K562 (cell line): ENCODE results near the gene THEM4. TPM values are rescaled to one million over a fixed set of nuclear protein-coding genes. Genes with fewer than 3 reads are reported as not detected.

Source experiments
- ATAC-seq: fragments of 200-7000 bp; cut with Tn5 transposase; 3 replicates; pipeline ENCODE4 v1.9.1; 2020; ENCODE audit warnings: moderate library complexity
- BruUV-seq: library from RNA; stranded (reverse); fragments of 400-500 nt; replicated peaks from 2 replicates; lab custom pipeline; 2021; lab: Mats Ljungman, UMichigan
- CTCF ChIA-PET: fragments of 300-600 bp; formaldehyde crosslinking; extraction: SDS; loops from one replicate; lab custom pipeline; 2021; ENCODE audit warnings: low intra/inter-chr PET ratio; lab: Yijun Ruan, JAX
- POLR2A ChIA-PET: fragments of 300-600, 350-650 bp; sonication (Branson Sonifier 250); formaldehyde crosslinking; extraction: SDS; loops from one replicate; lab custom pipeline; 2021; ENCODE audit warnings: antibody characterized with exemption, inconsistent platforms; lab: Yijun Ruan, JAX
- DNase-seq, 4 experiments: peaks; one replicate each; pipeline versions ENCODE4 v3.0.0 to v3.0.0-alpha.2; 2011 to 2018; ENCODE audit warnings: low spot score in 3 of 4, mixed read lengths in 3 of 4; ENCODE audit errors: extremely low read depth in 1 of 4
- FAIRE-seq: peaks from 2 replicates; lab custom pipeline; 2011; peaks lifted over from hg19 to GRCh38; lab: Jason Lieb, UNC
- H2AFZ ChIP-seq: 2 replicates; pipeline ENCODE4 v1.6.0; 2011; ENCODE audit warnings: low read depth, low read length, control low read depth, inconsistent platforms
- H3K27ac ChIP-seq: fragments of 200-600 bp; 3 replicates; pipeline ENCODE4 v1.8.0; 2011; ENCODE audit warnings: low read depth, mild to moderate bottlenecking, control low read depth, inconsistent platforms, low read length, moderate library complexity, mixed read lengths; ENCODE audit errors: extremely low read depth
- H3K27me3 ChIP-seq, 2 experiments: fragments of 300-600 bp in 1 of 2; 2 replicates in 1 of 2; 3 replicates in 1 of 2; pipeline versions ENCODE4 v1.6.0 to v1.8.0; 2011; ENCODE audit warnings: inconsistent platforms in 2 of 2, low read length in 2 of 2, mild to moderate bottlenecking in 1 of 2, mixed read lengths in 1 of 2, moderate library complexity in 1 of 2; ENCODE audit not compliant: control insufficient read depth in 2 of 2, insufficient read depth in 2 of 2
- H3K36me3 ChIP-seq: fragments of 300-600 bp; 3 replicates; pipeline ENCODE4 v1.8.0; 2011; ENCODE audit warnings: mild to moderate bottlenecking, low read length, inconsistent platforms; ENCODE audit not compliant: control insufficient read depth, insufficient read depth
- H3K4me1 ChIP-seq, 2 experiments: fragments of 200-600 bp in 1 of 2; replicated peaks in 1 of 2; 2 replicates in 1 of 2; 3 replicates in 1 of 2; pipeline versions ENCODE4 v1.5.1 to v1.8.0; 2011; ENCODE audit warnings: inconsistent platforms in 2 of 2, low read length in 2 of 2, mild to moderate bottlenecking in 1 of 2, mixed read lengths in 1 of 2, moderate library complexity in 1 of 2; ENCODE audit not compliant: control insufficient read depth in 2 of 2, insufficient read depth in 2 of 2
- H3K4me2 ChIP-seq: 2 replicates; pipeline ENCODE4 v1.6.1; 2011; ENCODE audit warnings: low read length, control low read depth, inconsistent platforms, mixed read lengths; ENCODE audit not compliant: insufficient read depth
- H3K4me3 ChIP-seq: fragments of 200-600 bp; sonication (generic), shearing (Covaris generic); 2 replicates; pipeline ENCODE4 v1.5.1; 2016; ENCODE audit warnings: control low read depth, inconsistent platforms
- H3K79me2 ChIP-seq: fragments of 200-600 bp; 3 replicates; pipeline ENCODE4 v1.8.0; 2011; ENCODE audit warnings: low read length, inconsistent platforms; ENCODE audit not compliant: control insufficient read depth, insufficient read depth
- H3K9ac ChIP-seq, 2 experiments: 2 replicates each; pipeline versions ENCODE4 v1.6.0 to v1.6.1; 2011; ENCODE audit warnings: low read depth in 2 of 2, low read length in 2 of 2, control low read depth in 1 of 2, inconsistent platforms in 1 of 2, mild to moderate bottlenecking in 1 of 2, mixed read lengths in 1 of 2; ENCODE audit not compliant: insufficient read depth in 1 of 2
- H3K9me1 ChIP-seq: one replicate; pipeline ENCODE4 v1.6.0; 2011; ENCODE audit warnings: inconsistent platforms, mild to moderate bottlenecking, low read length, moderate library complexity; ENCODE audit not compliant: control insufficient read depth, insufficient read depth
- H3K9me3 ChIP-seq: replicated peaks from 2 replicates; pipeline ENCODE4 v1.5.1; 2011; ENCODE audit warnings: low read depth, low read length, inconsistent platforms; ENCODE audit not compliant: control insufficient read depth, insufficient read depth
- H4K20me1 ChIP-seq: replicated peaks from 2 replicates; pipeline ENCODE4 v1.6.1; 2011; ENCODE audit warnings: low read length, inconsistent platforms, mixed read lengths; ENCODE audit not compliant: control insufficient read depth, insufficient read depth
- ADNP ChIP-seq: fragments of 200-800 bp; sonication (Bioruptor generic); IDR thresholded peaks from 2 replicates; pipeline ENCODE4 v1.6.1; 2016; ENCODE audit warnings: missing genetic modification characterization, missing compliant biosample characterization
- CGGBP1 ChIP-seq: fragments of 250-450 bp; sonication (Bioruptor Pico); IDR thresholded peaks from 2 replicates; pipeline ENCODE4 v1.9.0; 2021; ENCODE audit warnings: mild to moderate bottlenecking
- CREB5 ChIP-seq: fragments of 250-450 bp; sonication (Bioruptor Pico); IDR thresholded peaks from 2 replicates; pipeline ENCODE4 v1.5.0; 2020; ENCODE audit warnings: mild to moderate bottlenecking
- E2F5 ChIP-seq: sonication (generic); formaldehyde crosslinking; IDR thresholded peaks from 2 replicates; pipeline ENCODE4 v1.8.0; 2022; ENCODE audit warnings: mild to moderate bottlenecking, missing genetic modification reagents
- ESRRB ChIP-seq: fragments of 250-450 bp; sonication (Bioruptor Pico); IDR thresholded peaks from 2 replicates; pipeline ENCODE4 v1.5.0; 2020; ENCODE audit warnings: mild to moderate bottlenecking, moderate library complexity, borderline replicate concordance
- FIP1L1 ChIP-seq: fragments of 200-400 bp; formaldehyde crosslinking; IDR thresholded peaks from 2 replicates; pipeline ENCODE4 v1.6.1; 2018; ENCODE audit warnings: mild to moderate bottlenecking, low read depth, low read length; ENCODE audit not compliant: poor library complexity, severe bottlenecking
- GATA2 ChIP-seq: sonication (generic); formaldehyde crosslinking; IDR thresholded peaks from 2 replicates; pipeline ENCODE4 v1.4.0; 2020; ENCODE audit warnings: mild to moderate bottlenecking, missing genetic modification reagents
- HES1 ChIP-seq: fragments of 450-650 bp; IDR thresholded peaks from 2 replicates; pipeline ENCODE4 v1.6.1; 2016; ENCODE audit warnings: low read depth, mild to moderate bottlenecking, moderate library complexity
- MCM2 ChIP-seq: fragments of 450-650 bp; IDR thresholded peaks from 2 replicates; pipeline ENCODE4 v1.6.1; 2017; ENCODE audit warnings: low read depth, mild to moderate bottlenecking
- MCM5 ChIP-seq: fragments of 450-650 bp; IDR thresholded peaks from 2 replicates; pipeline ENCODE4 v1.6.1; 2016; ENCODE audit warnings: low read depth
- MIER1 ChIP-seq: fragments of 450-650 bp; IDR thresholded peaks from 2 replicates; pipeline ENCODE4 v1.6.1; 2016; ENCODE audit warnings: antibody characterized with exemption, mild to moderate bottlenecking, low read depth
- MTA2 ChIP-seq: fragments of 450-650 bp; IDR thresholded peaks from 2 replicates; pipeline ENCODE4 v1.6.1; 2016; ENCODE audit warnings: low read depth
- NCOA1 ChIP-seq: fragments of 450-650 bp; IDR thresholded peaks from 2 replicates; pipeline ENCODE4 v1.6.1; 2016; ENCODE audit warnings: low read depth
- PHF20 ChIP-seq: fragments of 450-650 bp; IDR thresholded peaks from 2 replicates; pipeline ENCODE4 v1.6.1; 2018; ENCODE audit not compliant: partially characterized antibody
- RCOR1 ChIP-seq, 2 experiments: IDR thresholded peaks; 2 replicates each; pipeline ENCODE4 v1.6.1; 2012; ENCODE audit warnings: low read depth in 2 of 2, low read length in 2 of 2, borderline replicate concordance in 1 of 2, improper control_type of control experiment in 1 of 2
- SUPT5H ChIP-seq: fragments of 450-650 bp; IDR thresholded peaks from 2 replicates; pipeline ENCODE4 v1.6.1; 2016
- TAF1 ChIP-seq: IDR thresholded peaks from 2 replicates; pipeline ENCODE4 v1.6.1; 2011; ENCODE audit warnings: mild to moderate bottlenecking, low read length, moderate library complexity; ENCODE audit not compliant: insufficient read depth, control insufficient read depth, severe bottlenecking; ENCODE audit errors: extremely low read depth
- TEAD2 ChIP-seq: fragments of 450-650 bp; IDR thresholded peaks from 2 replicates; pipeline ENCODE4 v1.6.1; 2016; ENCODE audit warnings: missing genetic modification characterization, control low read depth, missing compliant biosample characterization
- WGBS: fragments of 100-300 bp; shearing (Covaris generic); methylation state at CpG from one replicate; pipeline ENCODE4 v1.1.6; 2016; ENCODE audit warnings: low coverage, mixed read lengths; ENCODE audit not compliant: insufficient coverage; ENCODE audit errors: missing lambda C conversion rate; 5-methylcytosine and 5-hydroxymethylcytosine counted together
- in situ Hi-C: fragments of 300-500 bp; cut with MboI; formaldehyde crosslinking; loops from 4 replicates; pipeline ENCODE4 v1.15.0; 2018; ENCODE audit warnings: inconsistent platforms, mixed read lengths
- intact Hi-C: fragments of 100-400 bp; cut with micrococcal nuclease; formaldehyde crosslinking; loops from 2 replicates; pipeline ENCODE4 v1.14.2; 2022
- polyA plus RNA-seq, 8 experiments: library from polyadenylated mRNA; depleted of rRNA in 4 of 8; stranded (reverse) in 5 of 8; unstranded in 3 of 8; fragments of >200 nt; fragmentation: Nextera tagmentation in 2 of 8; fragmentation: Illumina TruSeq in 1 of 8; extraction: Ambion mirVana in 2 of 8; extraction: Trizol in 1 of 8; gene quantifications; 2 replicates each; pipeline versions ENCODE4 v1.2.1 to v1.2.3, GENCODE V29; 2011 to 2014; ENCODE audit warnings: inconsistent platforms in 1 of 8, missing spikeins in 1 of 8
- total RNA-seq, 7 experiments: library from RNA; depleted of rRNA in 6 of 7; stranded (reverse); fragments of >200 nt in 6 of 7; fragmentation: Illumina TruSeq in 2 of 7; extraction: Trizol in 2 of 7; gene quantifications; 2 replicates each; pipeline versions ENCODE4 v1.2.1 to v1.2.3, GENCODE V29; 2011 to 2021; ENCODE audit warnings: low replicate concordance in 1 of 7

The THEM4 gene
- total and polyA plus RNA-seq, 9 of the 15 experiments (the other 6 are each of a cell fraction or from before 2014, with no cell fraction given): 8.6 to 71.9 (median 35.3) TPM

GRCh38 chr1:151864411-151864810 lies 44.9 kb downstream of the THEM4 start:
- no peak overlapping the region for H3K9ac ChIP-seq
- peaks cover 0 to 19% of the 10 kb centered on the region in 2 experiments; a peak in 2 of 5 replicates for H3K27me3 ChIP-seq
- CTCF ChIA-PET: interaction anchor here (0.6 kb wide), 1 partner anchor 19 kb away, joined by 3 read pairs; no protein-coding TSS in a partner anchor
- H3K4me1 ChIP-seq: peaks cover 0 to 2% of the 10 kb centered on the region in 2 experiments; a peak in 2 of 5 replicates
- 11% methylated on average over 2 of the region's 2 CpGs for WGBS
- H3K36me3 ChIP-seq: no peaks in the 10 kb centered on the region
- BruUV-seq: no TSS peak
- DNase-seq (no peak), ATAC-seq (no peak), FAIRE-seq (no peak)
- no peaks in the 10 kb centered on the region for H4K20me1 ChIP-seq
- H2AFZ ChIP-seq: no peak overlapping the region
- H3K27ac ChIP-seq: no peak overlapping the region
- no peaks in the 10 kb centered on the region for H3K9me3 ChIP-seq
- POLR2A ChIA-PET: interaction anchor here (1.2 kb wide), 1 partner anchor 16 kb away, joined by 4 read pairs; no protein-coding TSS in a partner anchor
- intact Hi-C loops: no loop called here
- no peaks in the 10 kb centered on the region for H3K79me2 ChIP-seq
- no peak overlapping the region for H3K4me2 ChIP-seq
- H3K9me1 ChIP-seq: no peaks in the 10 kb centered on the region
- no peak overlapping the region for H3K4me3 ChIP-seq
- TF ChIP-seq ESRRB (no peak), MCM5 (no peak), RCOR1 (IDR thresholded peaks at IDR 0.05; ENCODE audit: borderline replicate concordance in 1 of 2, low read depth in 2 of 2, low read length in 2 of 2) (no peak), MTA2 (no peak), NCOA1 (no peak), SUPT5H (no peak), MCM2 (no peak), HES1 (no peak), FIP1L1 (no peak), E2F5 (CRISPR knock-in tag) (no peak), MIER1 (no peak), GATA2 (CRISPR knock-in tag) (no peak), TEAD2 (no peak), CREB5 (CRISPR knock-in tag) (no peak), PHF20 (no peak), TAF1 (no peak), ADNP (no peak), CGGBP1 (CRISPR knock-in tag) (no peak)
- in situ Hi-C loops: no loop called here
